ENCODE data around the gene PDZRN4. TPM values are rescaled to one million over a fixed set of nuclear protein-coding genes. Genes with fewer than 3 reads are reported as not detected.
A peak's percentile ranks its signal among the peaks of the same experiment; 100 is the strongest.

PDZRN4 gene
- total RNA-seq, 1 donor, result not detected

- H3K27me3 ChIP-seq (ENCODE audit: insufficient read depth, low read length), result peaks cover 25% of the 10 kb centered on the region
- H2AFZ ChIP-seq (ENCODE audit: low read length), result no peak overlapping the region
- H3K4me1 ChIP-seq (ENCODE audit: insufficient read depth, low read length), result no peaks in the 10 kb centered on the region
- no peaks in the 10 kb centered on the region for H3K79me2 ChIP-seq (ENCODE audit: insufficient read depth, low read length)
- H3K27ac ChIP-seq (ENCODE audit: low read depth, low read length), result no peak overlapping the region
- H3K4me3 ChIP-seq (ENCODE audit: insufficient read depth, low read length), result no peak overlapping the region
- H4K20me1 ChIP-seq (ENCODE audit: insufficient read depth, low read length), result no peaks in the 10 kb centered on the region
- no peak for DNase-seq (ENCODE audit: insufficient read length, low spot score, missing footprints)
- H3K9me3 ChIP-seq (ENCODE audit: low read depth, low read length), result no peaks in the 10 kb centered on the region
- no peak overlapping the region for H3K4me2 ChIP-seq (ENCODE audit: insufficient read depth, low read length)
- H3K36me3 ChIP-seq (ENCODE audit: insufficient read depth, low read length), result no peaks in the 10 kb centered on the region
- TF ChIP-seq CTCF (IDR thresholded peaks at IDR 0.05; ENCODE audit: extremely low read depth, low read depth, low read length), result no peak
These were observed 3.3 kb upstream of the PDZRN4 start for GRCh38 chr12:41184864-41185263.

GRCh38 chr12:41186026-41186425 lies 2.1 kb upstream of the PDZRN4 start:
- H3K4me1 ChIP-seq (ENCODE audit: insufficient read depth, low read length), result no peaks in the 10 kb centered on the region
- no peak overlapping the region for H2AFZ ChIP-seq (ENCODE audit: low read length)
- DNase-seq (ENCODE audit: insufficient read length, low spot score, missing footprints), result peak; percentile 76
- H3K4me2 ChIP-seq (ENCODE audit: insufficient read depth, low read length), result no peak overlapping the region
- no peak overlapping the region for H3K27ac ChIP-seq (ENCODE audit: low read depth, low read length)
- H3K27me3 ChIP-seq (ENCODE audit: insufficient read depth, low read length), result peaks cover 29% of the 10 kb centered on the region
- no peaks in the 10 kb centered on the region for H3K9me3 ChIP-seq (ENCODE audit: low read depth, low read length)
- no peak overlapping the region for H3K4me3 ChIP-seq (ENCODE audit: insufficient read depth, low read length)
- TF ChIP-seq CTCF (IDR thresholded peaks at IDR 0.05; ENCODE audit: extremely low read depth, low read depth, low read length), result no peak
- H3K79me2 ChIP-seq (ENCODE audit: insufficient read depth, low read length), result no peaks in the 10 kb centered on the region
- no peaks in the 10 kb centered on the region for H3K36me3 ChIP-seq (ENCODE audit: insufficient read depth, low read length)
- no peaks in the 10 kb centered on the region for H4K20me1 ChIP-seq (ENCODE audit: insufficient read depth, low read length)

- Histone ChIP-seq H3K79me2 (ENCODE audit: insufficient read depth, low read length) (no peaks in the 10 kb centered on the region), H3K4me1 (ENCODE audit: insufficient read depth, low read length) (no peaks in the 10 kb centered on the region), H3K36me3 (ENCODE audit: insufficient read depth, low read length) (no peaks in the 10 kb centered on the region), H3K27me3 (ENCODE audit: insufficient read depth, low read length) (peaks cover 29% of the 10 kb centered on the region), H3K4me2 (ENCODE audit: insufficient read depth, low read length) (no peak overlapping the region), H2AFZ (ENCODE audit: low read length) (no peak overlapping the region), H3K9me3 (ENCODE audit: low read depth, low read length) (no peaks in the 10 kb centered on the region), H3K4me3 (ENCODE audit: insufficient read depth, low read length) (no peak overlapping the region), H4K20me1 (ENCODE audit: insufficient read depth, low read length) (no peaks in the 10 kb centered on the region), H3K27ac (ENCODE audit: low read depth, low read length) (no peak overlapping the region)
- no peak for TF ChIP-seq CTCF (IDR thresholded peaks at IDR 0.05; ENCODE audit: extremely low read depth, low read depth, low read length)
- peak; percentile 78 for DNase-seq (ENCODE audit: insufficient read length, low spot score, missing footprints)
These were observed 798 bp downstream of the PDZRN4 start for GRCh38 chr12:41188841-41189394.

GRCh38 chr12:41189395-41190251 lies 1.5 kb downstream of the PDZRN4 start:
- Histone ChIP-seq H3K36me3 (ENCODE audit: insufficient read depth, low read length) (no peaks in the 10 kb centered on the region), H3K27ac (ENCODE audit: low read depth, low read length) (no peak overlapping the region), H3K9me3 (ENCODE audit: low read depth, low read length) (no peaks in the 10 kb centered on the region), H3K4me2 (ENCODE audit: insufficient read depth, low read length) (no peak overlapping the region), H3K4me3 (ENCODE audit: insufficient read depth, low read length) (no peak overlapping the region), H3K27me3 (ENCODE audit: insufficient read depth, low read length) (peaks cover 29% of the 10 kb centered on the region), H3K79me2 (ENCODE audit: insufficient read depth, low read length) (no peaks in the 10 kb centered on the region), H2AFZ (ENCODE audit: low read length) (no peak overlapping the region), H3K4me1 (ENCODE audit: insufficient read depth, low read length) (no peaks in the 10 kb centered on the region), H4K20me1 (ENCODE audit: insufficient read depth, low read length) (no peaks in the 10 kb centered on the region)
- peak; percentile 55 for DNase-seq (ENCODE audit: insufficient read length, low spot score, missing footprints)
- TF ChIP-seq CTCF (IDR thresholded peaks at IDR 0.05; ENCODE audit: extremely low read depth, low read depth, low read length), result no peak
